Renal cortical epithelial cell (primary cell): ENCODE measurements around the gene CPM. TPM values are rescaled to one million over a fixed set of nuclear protein-coding genes. Genes with fewer than 3 reads are reported as not detected.
"Not testable (repeated sequence)": the region's sequence is repeated elsewhere in the genome, so short reads cannot be mapped to it uniquely, and the experiment has no call there.

ENCODE experiments used
- DNase-seq: peaks from one replicate; pipeline ENCODE4 v3.0.0-alpha.2; 2011; ENCODE audit warnings: low read depth
- total RNA-seq: library from RNA; depleted of rRNA; stranded (reverse); fragments of >200 nt; gene quantifications from 2 replicates; pipeline ENCODE4 v1.2.3, GENCODE V29; 2014

CPM gene
- total RNA-seq, 1 donor from 2014 or later: 219 TPM

DNA sequence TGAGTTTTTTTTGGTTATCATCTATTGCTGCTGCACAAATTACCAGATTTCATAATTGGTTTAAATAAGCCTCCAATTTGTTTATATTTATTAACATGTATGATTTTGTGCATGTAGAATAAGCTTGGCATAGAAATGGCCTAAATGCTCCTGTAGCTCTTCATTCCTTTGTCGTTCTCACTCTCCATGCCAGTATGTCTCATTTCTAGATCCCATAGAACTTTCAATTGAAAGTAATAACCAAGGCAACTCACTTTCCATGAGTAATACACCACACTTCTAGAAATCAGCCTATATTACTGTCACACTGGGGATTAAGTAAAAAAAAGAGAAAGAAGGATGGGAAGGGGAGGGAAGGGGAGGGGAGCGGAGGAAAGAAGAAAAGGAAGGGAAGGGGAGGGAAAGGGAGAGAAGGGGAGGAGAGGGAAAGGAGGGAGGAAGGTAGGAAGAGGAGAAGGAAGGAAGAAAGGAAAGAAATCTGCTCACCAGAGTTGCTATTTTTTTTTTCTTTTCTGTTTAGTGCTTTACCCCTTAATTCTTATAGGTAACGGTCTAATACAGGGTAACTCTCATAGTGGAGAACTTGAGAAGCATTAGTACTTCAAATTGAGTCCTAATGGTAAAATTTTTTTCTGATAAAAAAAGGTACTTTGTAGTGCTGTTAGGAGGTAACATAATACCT lies 79.4 kb downstream of the CPM start:
- DNase-seq: no peak

DNA sequence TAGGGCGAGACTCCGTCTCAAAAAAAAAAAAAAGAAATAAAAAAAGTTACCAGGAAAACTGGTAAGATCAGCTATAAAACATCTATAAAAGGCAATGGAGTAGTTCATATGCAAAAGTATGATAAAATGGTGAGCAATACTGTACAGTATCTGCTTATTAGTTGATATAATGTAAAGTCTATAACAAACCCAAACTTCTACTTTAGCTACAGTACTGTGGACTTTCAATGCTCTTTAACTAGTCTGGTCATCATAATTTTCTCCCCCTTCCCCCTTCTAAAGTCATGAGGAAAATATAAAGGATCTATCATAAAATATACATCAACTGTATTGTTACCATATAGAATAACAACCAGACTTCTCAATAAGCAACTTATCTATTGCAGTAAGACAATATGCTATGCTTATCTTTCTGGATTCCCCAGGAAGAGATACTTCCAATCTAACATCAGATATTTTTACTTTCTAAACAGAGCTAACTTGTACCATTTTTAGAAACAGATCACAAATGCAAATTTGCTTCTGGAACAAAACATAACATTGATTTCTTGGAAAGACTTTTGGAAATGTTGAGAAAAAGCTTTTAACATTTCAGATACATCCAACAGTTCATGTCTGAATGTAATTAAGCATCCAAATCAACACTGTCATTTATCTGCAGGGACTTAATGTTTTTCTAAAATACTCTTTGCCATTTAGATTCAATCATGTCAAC lies 81.2 kb downstream of the CPM start:
- DNase-seq: no peak

GRCh38 chr12:68850390-68850789 lies 82.6 kb downstream of the CPM start:
- DNase-seq: no peak

GRCh38 chr12:68846811-68847210 lies 86.2 kb downstream of the CPM start:
- DNase-seq: no peak

DNA sequence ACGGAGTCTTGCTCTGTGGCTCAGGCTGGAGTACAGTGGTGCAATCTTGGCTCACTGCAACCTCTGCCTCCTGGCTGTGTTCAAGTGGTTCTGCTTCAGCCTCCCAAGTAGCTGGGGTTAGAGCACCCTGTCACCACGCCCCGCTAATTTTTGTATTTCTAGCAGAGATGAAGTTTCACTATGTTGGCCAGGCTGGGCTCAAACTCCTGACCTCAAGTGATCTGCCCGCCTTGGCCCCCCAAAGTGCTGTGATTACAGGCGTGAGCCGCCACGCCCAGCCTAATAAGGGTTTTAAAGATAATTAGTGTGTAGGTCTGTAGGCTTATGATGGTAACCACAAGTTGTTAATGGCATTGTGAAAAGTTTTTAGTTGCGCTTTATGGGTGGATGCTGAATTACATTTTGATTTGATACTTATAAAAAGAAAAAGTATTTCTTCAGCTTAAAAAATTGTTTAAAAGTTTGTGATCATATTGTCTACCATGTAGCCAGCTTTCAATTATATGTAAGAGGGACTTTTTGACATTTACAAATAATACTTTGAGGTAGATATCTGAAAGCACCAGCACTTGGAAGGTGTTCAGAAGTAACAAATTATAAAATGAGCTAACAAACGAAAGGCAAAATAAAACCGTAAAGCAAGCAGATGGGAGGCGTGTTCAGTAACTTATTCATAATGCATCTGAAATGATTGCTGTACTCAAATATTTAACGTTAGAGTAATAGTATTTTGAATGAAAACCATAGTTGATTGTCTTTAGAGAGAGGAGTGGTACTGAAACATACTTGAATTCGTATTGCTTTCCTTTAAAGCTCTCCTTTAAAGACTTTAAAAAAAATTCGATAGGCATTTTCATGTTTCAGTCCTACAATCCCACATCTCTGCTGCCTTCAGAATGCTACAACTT lies 87.9 kb downstream of the CPM start:
- no peak for DNase-seq

DNA sequence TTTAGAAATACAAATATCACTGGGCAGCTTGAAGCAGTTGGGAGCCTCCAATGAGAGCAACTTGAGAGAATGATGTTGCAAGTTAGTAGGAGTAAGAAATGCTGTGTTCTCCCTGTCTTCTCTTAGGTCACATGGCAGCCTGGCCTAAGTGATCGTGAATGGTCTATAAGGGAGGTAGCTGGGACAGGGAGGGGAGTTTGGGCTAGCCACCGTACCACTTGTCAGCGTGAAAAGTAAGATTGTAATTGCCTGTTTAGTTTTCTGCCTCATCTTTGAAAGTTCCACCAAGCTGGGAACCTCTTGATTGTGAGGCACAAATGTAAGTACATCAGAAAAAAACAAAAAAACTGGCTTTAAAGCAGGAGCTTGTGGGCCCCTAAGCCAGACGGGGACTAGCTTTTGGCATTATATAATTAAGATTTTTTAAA lies 88.6 kb downstream of the CPM start:
- no peak for DNase-seq

- no peak for DNase-seq
These were observed 90.0 kb downstream of the CPM start for GRCh38 chr12:68842784-68843567.

DNA sequence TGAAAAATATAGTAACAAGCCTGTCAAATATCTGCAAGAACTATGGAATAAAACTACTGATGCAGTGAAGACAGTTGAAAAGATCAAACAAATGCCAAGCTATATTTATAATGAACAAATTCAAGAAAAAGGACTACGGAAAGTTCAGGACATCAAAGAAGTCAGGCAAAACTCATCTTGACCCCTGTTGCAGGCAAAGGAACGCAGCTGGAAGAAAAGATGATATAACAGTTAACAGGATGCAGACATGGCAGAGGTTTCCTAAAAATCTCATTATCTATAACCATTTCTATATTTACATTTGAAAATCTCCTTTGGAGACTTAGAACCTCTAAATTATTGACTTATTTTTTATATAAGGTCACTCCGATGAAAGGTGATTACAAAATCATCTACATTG lies 90.8 kb downstream of the CPM start:
- DNase-seq: no peak

GRCh38 chr12:68841717-68842116 lies 91.3 kb downstream of the CPM start:
- no peak for DNase-seq

DNA sequence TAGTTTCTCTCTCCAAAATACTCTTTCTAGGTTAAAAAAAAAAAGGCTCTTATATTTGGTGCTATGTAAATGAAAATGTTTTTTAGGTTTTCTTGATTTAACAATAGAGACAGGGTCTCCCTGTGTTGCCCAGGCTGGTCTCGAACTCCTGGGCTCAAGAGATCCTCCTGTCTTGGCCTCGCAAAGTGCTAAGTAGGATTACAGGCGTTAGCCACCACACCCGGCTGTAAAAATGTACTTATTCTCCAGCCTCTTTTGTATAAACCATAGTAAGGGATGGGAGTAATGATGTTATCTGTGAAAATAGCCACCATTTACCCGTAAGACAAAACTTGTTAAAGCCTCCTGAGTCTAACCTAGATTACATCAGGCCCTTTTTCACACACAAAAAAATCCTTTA lies 91.8 kb downstream of the CPM start:
- not testable (repeated sequence) for DNase-seq

DNA sequence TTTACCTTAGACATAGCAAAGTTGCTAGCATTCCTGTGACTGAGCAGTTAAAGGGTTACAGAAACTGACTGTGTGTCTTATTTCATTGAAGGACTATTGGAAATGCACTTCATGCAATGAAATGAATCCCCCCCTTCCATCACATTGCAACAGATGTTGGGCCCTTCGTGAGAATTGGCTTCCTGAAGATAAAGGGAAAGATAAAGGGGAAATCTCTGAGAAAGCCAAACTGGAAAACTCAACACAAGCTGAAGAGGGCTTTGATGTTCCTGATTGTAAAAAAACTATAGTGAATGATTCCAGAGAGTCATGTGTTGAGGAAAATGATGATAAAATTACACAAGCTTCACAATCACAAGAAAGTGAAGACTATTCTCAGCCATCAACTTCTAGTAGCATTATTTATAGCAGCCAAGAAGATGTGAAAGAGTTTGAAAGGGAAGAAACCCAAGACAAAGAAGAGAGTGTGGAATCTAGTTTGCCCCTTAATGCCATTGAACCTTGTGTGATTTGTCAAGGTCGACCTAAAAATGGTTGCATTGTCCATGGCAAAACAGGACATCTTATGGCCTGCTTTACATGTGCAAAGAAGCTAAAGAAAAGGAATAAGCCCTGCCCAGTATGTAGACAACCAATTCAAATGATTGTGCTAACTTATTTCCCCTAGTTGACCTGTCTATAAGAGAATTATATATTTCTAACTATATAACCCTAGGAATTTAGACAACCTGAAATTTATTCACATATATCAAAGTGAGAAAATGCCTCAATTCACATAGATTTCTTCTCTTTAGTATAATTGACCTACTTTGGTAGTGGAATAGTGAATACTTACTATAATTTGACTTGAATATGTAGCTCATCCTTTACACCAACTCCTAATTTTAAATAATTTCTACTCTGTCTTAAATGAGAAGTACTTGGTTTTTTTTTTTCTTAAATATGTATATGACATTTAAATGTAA lies 93.5 kb downstream of the CPM start:
- no peak for DNase-seq

DNA sequence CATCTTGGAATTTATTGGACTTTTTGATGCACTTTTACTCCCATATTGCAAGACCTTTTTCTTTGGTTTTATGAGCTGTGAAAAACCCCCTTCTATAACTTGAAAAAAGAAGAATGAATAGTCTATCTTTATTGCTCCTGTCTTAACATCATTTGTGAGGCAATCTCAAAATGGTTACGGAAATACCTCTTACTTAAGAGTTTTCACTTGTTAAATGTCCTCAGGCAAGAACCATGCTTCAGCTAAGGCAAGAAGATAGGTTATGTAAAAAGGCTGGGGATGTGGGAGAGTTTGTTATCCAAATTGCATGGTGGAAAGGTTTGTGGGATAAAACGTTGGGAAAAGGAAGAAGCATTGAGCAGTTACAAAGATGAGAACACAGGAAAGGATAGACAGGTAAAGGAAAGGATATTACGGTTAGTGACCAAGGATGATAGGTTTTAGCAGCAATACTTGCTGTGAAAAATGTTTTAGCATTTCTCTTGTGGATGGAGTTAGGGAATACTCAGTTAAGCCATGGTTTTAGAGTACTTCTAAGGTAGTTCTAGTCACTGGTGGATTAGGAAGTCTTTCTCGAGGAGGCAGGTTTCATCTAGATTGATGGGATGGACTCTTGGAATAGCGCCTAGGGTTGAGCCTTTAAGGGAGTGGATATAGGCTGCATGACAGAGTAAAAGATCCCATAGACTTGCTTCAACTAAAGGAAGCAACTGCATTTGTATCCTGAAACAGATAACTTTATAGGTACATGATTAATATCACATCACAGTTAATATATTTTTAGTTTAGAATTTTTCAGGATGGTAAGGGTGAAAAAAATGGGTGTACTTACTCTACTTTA lies 94.7 kb downstream of the CPM start:
- DNase-seq: no peak

- no peak for DNase-seq
These were observed 95.8 kb downstream of the CPM start for GRCh38 chr12:68837215-68837614.

GRCh38 chr12:68835333-68835908 lies 97.5 kb downstream of the CPM start:
- DNase-seq: no peak

DNA sequence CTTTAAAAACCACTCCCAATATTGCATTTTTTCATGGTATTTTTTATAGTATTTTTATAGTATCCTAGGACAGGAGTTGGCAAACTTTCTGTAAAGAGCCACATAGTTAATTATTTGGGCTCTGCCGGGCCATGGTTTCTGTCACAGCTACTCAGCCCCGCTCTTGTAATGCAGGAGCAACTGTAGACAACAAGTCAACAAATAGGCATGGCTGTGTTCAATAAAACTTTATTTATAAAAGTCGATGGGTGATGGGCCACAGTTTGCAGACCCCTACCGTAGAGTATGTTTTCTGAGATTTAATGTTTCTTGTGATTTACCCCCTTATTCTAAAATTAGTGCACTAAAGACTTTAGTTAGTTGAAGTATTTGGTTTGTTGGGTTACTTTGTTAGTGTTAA lies 99.5 kb downstream of the CPM start:
- no peak for DNase-seq

DNA sequence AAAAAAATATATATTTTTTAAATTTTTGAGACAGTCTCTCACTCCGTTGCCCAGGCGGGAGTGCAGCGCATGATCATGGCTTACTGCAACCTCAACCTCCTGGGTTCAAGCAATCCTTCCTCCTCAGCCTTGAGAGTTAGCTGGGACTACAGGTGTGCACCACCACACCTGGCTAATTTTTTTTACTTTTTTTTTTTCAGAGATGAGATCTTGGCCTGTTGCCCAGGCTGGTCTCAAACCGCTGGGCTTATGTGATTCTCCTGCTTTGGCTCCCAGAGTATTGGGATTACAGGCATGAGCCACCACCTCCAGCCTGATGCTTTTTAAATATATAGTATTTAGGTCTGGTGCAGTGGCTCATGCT lies 100.5 kb downstream of the CPM start:
- DNase-seq: no peak

DNA sequence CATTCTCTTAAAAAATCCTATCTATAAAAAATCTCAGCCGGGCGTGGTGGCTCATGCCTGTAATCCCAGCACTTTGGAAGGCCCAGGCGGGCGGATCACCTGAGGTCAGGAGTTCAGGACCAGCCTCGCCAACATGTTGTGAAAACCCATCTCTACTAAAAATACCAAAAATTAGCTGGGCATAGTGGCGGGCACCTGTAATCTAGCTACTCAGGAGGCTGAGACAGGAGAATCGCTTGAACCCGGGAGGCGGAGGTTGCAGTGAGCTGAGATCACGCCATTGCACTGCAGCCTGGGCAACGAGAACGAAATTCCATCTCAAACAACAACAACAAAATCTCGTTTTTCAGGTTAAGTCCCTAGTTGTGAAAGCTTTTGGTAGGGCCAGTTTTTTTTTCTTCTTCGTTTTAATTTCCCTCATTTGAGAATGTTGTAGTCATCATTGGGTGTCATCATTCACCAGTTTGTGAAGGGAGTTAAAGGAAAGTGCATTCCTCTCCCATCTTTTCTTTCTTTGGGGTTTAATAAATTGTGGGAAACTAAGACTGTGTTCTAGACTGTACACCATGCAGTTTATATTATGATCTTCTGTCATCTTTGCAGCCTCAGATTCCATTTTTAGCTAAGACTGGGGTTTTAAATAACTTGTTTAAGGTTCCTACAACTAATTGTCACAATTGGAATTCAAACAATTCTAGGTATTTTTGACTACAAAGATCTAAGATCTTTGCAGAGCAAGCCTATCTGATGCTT lies 101.0 kb downstream of the CPM start:
- no peak for DNase-seq

GRCh38 chr12:68831272-68831671 lies 101.7 kb downstream of the CPM start:
- no peak for DNase-seq

- no peak for DNase-seq
These were observed 104.3 kb downstream of the CPM start for GRCh38 chr12:68828672-68829068.
